ENCODE data around the gene KIF20A.
A peak's percentile ranks its signal among the peaks of the same experiment; 100 is the strongest.
"Not testable (repeated sequence)": the region's sequence is repeated elsewhere in the genome, so short reads cannot be mapped to it uniquely, and the experiment has no call there.

KIF20A gene

GRCh38 chr5:138188626-138189025 lies 9.7 kb downstream of the KIF20A start:
- no peak for DNase-seq

DNA sequence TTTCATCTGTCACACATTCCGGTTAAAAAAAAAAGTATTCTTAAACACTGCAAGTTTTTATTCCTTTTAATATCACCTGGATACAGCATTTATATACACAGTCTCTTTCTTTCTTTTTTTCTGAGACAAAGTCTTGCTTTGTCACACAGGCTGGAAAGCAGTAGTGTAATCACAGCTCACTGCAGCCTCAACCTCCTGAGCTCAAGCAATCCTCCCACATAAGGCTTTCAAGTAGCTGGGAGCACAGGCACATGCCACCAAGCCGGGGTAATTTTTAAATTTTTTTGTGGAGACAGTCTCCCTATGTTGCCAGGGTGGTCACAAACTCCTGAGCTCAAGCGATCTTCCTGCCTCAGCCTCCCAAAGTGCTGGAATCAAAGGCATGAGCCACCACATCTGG lies 13.9 kb downstream of the KIF20A start:
- DNase-seq = no peak

- not testable (repeated sequence) for DNase-seq
Measured at GRCh38 chr5:138193859-138194258, 14.9 kb downstream of the KIF20A start.

- DNase-seq = no peak
Measured at GRCh38 chr5:138210985-138211384, 32.1 kb downstream of the KIF20A start.

GRCh38 chr5:138212828-138213160 lies 33.9 kb downstream of the KIF20A start:
- peak; percentile 45 for DNase-seq

GRCh38 chr5:138213161-138214029 lies 34.5 kb downstream of the KIF20A start, which contains the start of gene CDC23:
Gene CDC23, minus strand, starts transcription at chr5:138213323. Its CDS starts 11 bp downstream, at chr5:138213312.
- peak; percentile 98 for DNase-seq

DNA sequence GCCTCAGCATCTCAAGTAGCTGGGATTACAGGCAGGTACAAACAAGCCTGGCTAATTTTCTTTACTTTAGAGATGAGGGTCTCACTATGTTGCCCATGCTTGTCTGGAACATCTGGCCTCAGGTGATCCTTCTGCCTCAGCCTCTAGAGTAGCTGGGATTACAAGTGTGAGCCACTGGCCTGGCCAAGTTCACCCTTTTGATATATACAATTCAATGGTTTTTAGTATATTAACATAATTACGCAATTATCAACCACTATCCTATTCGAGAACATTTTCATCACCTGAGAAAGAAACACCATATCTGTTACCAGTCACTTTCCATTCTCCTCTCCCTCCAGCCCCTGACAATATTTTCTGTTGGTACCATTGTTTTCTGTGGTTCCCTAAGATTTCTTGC lies 37.9 kb downstream of the KIF20A start:
- no peak for DNase-seq

DNA sequence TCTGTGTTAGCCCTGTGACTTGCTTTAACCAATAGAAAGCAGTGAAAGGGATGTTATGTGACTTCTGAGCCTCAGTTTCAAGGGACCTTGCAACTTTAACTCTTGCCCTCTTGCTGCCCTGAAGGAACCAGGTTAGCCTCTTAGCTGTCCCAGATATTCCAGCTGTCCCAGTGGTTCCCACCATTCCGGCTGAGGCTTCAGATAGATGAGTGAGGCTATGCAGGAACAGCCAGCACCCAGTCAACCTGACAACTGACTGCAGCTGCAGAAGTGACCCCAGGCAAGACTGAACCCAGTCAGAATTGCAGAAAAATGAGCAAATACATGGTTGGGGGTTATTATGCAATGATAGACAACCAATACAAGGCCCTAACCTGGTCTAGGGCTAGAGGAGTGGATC lies 44.6 kb downstream of the KIF20A start:
- DNase-seq = no peak

DNA sequence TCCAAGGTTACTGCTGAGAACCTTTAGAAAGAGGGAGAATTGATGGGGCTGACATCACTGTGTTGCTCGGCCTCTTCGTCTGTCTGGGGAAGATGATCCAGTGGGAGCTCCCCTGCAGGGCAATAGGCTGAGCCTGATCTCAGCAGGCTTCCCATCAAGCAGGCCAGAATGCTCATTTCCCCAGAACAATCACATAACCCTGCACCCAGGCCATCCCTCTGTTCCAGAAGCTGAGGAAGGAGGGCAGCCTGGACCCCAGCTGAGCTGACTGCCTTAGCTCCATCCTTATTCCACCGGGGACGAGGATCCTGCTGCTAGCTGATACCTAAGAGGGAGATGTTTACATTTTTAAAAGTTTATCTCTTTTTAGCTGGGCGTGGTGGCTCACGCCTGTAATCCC lies 45.8 kb downstream of the KIF20A start:
- no peak for DNase-seq

DNA sequence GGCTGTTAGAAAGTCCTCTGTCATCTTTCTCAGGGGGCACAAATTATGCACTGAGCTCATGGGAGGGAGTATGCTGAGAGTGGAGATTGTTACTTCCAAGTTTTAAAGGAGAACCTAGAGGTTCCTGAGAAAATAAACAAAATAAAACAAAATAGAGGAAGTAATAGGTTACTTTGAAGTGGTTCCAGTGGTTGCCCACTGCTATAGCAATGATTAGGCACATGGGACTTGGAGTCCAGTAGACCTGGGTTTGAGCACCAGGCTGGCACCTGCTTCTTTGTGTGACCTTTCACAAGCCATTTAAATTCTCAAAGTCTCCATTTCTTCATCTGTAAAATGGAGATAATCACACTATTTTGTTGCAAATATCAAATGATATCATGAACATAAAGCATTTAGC lies 48.0 kb downstream of the KIF20A start:
- no peak for DNase-seq

DNA sequence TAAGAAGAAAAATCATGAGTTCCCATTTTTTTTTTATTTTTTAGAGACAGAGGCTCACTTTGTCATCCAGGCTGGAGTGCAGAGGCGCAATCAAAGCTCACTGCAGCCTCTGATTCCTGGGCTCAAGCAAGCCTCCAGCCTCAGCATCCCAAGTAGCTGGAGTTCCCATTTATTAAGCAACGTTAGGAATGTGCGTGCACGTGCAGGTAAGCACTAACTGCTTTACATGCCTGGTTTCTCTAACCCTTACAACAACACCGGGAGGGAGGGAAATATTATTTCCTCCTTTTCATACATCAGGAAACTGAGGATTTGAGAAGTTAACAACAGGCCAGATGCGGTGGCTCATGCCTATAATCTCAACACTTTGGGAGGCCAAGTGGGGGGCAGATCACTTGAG lies 50.5 kb downstream of the KIF20A start:
- no peak for DNase-seq

DNA sequence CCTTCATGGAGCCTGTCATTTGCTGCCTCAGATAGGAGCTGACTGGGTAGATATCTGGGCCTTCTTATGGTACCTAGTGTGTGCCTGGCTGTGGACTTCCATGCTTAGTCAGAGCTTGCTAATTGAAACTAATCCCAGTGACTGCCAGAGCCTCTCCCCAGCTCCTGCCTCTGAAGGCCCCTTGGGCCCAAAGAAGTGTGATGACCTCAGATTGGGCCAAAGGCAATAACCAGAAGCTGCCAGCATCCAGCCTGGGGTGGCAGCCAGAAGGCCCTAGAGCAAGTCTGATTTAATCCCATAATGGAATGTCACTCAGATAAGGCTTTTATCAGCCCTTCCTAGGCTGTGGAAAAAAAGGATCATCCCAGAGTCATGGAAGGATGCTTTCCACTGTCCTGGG lies 51.3 kb downstream of the KIF20A start:
- peak; percentile 92 for DNase-seq

GRCh38 chr5:138230981-138231589 lies 52.2 kb downstream of the KIF20A start:
- peak; percentile 58 for DNase-seq

GRCh38 chr5:138233280-138233679 lies 54.4 kb downstream of the KIF20A start:
- peak; percentile 5 for DNase-seq

GRCh38 chr5:138234651-138235050 lies 55.7 kb downstream of the KIF20A start:
- no peak for DNase-seq
